Psoas muscle (tissue), 8 donors: ENCODE data around the gene DOCK3. TPM values are rescaled to one million over a fixed set of nuclear protein-coding genes. Genes with fewer than 3 reads are reported as not detected.
"Not testable (repeated sequence)": the region's sequence is repeated elsewhere in the genome, so short reads cannot be mapped to it uniquely, and the experiment has no call there.

Experiments used
- ATAC-seq, 4 donors: fragments of 200-7000 bp; cut with Tn5 transposase; one replicate each; pipeline ENCODE4 v1.9.1; 2020; ENCODE audit warnings: moderate library complexity in 3 of 4, mild to moderate bottlenecking in 2 of 4
- DNase-seq, 2 donors: peaks; one replicate each; pipeline ENCODE4 v3.0.0-alpha.2; 2020
- H3K27ac ChIP-seq: fragments of 200-600 bp; one replicate; pipeline ENCODE4 v1.8.0; 2022
- H3K27me3 ChIP-seq, 3 donors: fragments of 200-600 bp in 1 of 3; one replicate each; pipeline versions ENCODE4 v1.6.1 to v1.8.0; 2013 to 2022; ENCODE audit warnings: low read length in 2 of 3, mild to moderate bottlenecking in 2 of 3, moderate library complexity in 1 of 3; ENCODE audit not compliant: insufficient read depth in 3 of 3
- H3K36me3 ChIP-seq, 2 donors: fragments of 200-600 bp in 1 of 2; one replicate each; pipeline versions ENCODE4 v1.6.1 to v1.8.0; 2013 to 2022; ENCODE audit warnings: low read depth in 1 of 2, mild to moderate bottlenecking in 1 of 2, moderate library complexity in 1 of 2; ENCODE audit not compliant: insufficient read depth in 1 of 2
- H3K4me1 ChIP-seq: fragments of 200-600 bp; one replicate; pipeline ENCODE4 v1.8.0; 2022
- H3K4me3 ChIP-seq: fragments of 200-600 bp; one replicate; pipeline ENCODE4 v1.8.0; 2022; ENCODE audit warnings: mild to moderate bottlenecking
- H3K9me3 ChIP-seq: fragments of 200-600 bp; one replicate; pipeline ENCODE4 v1.8.0; 2022
- WGBS, 3 donors: extraction: QIAGEN DNeasy Blood & Tissue Kit; methylation state at CpG; one replicate each; pipeline versions ENCODE4 v1.1.6 to v1.1.7; 2013; 5-methylcytosine and 5-hydroxymethylcytosine counted together
- intact Hi-C, 2 donors: fragments of 100-400 bp; cut with DNase I; formaldehyde crosslinking; loops; one replicate each; pipeline versions ENCODE4 v1.11.0 to v1.14.2; 2022
- polyA plus RNA-seq, 3 donors: library from polyadenylated mRNA; stranded (reverse); fragments of 200-250 nt; gene quantifications; one replicate each; pipeline ENCODE4 v1.2.3, GENCODE V29; 2013
- total RNA-seq, 4 donors: library from RNA; stranded (reverse); fragmentation: NEBNext Ultra II Directional in 2 of 4; extraction: Animal tissue kit (Norgen Biotek cat#: 25700) in 2 of 4; gene quantifications; one replicate each; pipeline versions ENCODE4 v1.2.1 to v1.2.4, GENCODE V29; 2021 to 2023
- TF ChIP-seq, protein P1 (sequence below): fragments of 200-600 bp; IDR thresholded peaks from one replicate; pipeline ENCODE4 v1.8.0; 2022; ENCODE audit warnings: antibody characterized with exemption
- donor health status: healthy with polysubstance abuse.
- donor health status: DM: no; HTN: no; CAD: no; lungs with moderate emphysema.
- donor health status: Bipolar disorder and iron deficiency.
- donor health status: healthy.
- donor health status: DM: yes; HTN: yes; CAD: no.
- donor health status: DM: no; HTN: no; CAD: no.
- donor health status: DM: no; HTN: no; CAD: no.
- donor health status: DM: yes; HTN: yes; CAD: no.

The DOCK3 gene
- total and polyA plus RNA-seq, 7 donors, result 0.01 to 0.91 (median 0.87) TPM

DNA sequence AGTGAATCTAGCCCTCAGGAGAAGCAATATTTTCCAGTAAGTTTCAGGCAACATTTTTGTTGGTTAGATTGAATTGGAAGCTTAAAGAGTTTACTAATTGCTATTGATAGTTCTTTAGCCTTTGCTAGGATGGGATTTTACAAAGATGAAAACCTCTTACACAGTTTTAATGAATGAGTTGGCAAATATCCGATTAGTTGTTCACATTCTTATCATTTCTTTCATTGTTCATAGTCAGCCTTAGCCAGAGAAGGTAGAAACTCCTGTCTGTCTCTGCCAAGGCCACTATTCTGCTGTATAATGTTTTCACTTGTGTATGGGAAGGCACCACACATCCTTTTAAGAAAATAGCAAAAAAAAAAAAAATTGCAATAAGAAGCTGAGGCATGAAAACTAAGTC lies 488.3 kb downstream of the DOCK3 start:
- H3K36me3 ChIP-seq, result no peaks in the 10 kb centered on the region
- H3K4me1 ChIP-seq, result no peaks in the 10 kb centered on the region
- DNase-seq (no peak), ATAC-seq (no peak)
- no peaks in the 10 kb centered on the region for H3K27me3 ChIP-seq
- no peaks in the 10 kb centered on the region for H3K9me3 ChIP-seq
- WGBS, 3 donors, result 34 to 45% (median 43%) methylated on average over 1 of the region's 1 CpG
- no peak overlapping the region for H3K4me3 ChIP-seq
- no peak overlapping the region for H3K27ac ChIP-seq
- TF ChIP-seq, protein P1, sequence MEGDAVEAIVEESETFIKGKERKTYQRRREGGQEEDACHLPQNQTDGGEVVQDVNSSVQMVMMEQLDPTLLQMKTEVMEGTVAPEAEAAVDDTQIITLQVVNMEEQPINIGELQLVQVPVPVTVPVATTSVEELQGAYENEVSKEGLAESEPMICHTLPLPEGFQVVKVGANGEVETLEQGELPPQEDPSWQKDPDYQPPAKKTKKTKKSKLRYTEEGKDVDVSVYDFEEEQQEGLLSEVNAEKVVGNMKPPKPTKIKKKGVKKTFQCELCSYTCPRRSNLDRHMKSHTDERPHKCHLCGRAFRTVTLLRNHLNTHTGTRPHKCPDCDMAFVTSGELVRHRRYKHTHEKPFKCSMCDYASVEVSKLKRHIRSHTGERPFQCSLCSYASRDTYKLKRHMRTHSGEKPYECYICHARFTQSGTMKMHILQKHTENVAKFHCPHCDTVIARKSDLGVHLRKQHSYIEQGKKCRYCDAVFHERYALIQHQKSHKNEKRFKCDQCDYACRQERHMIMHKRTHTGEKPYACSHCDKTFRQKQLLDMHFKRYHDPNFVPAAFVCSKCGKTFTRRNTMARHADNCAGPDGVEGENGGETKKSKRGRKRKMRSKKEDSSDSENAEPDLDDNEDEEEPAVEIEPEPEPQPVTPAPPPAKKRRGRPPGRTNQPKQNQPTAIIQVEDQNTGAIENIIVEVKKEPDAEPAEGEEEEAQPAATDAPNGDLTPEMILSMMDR, result no peak
- intact Hi-C loops, result no loop called here

DNA sequence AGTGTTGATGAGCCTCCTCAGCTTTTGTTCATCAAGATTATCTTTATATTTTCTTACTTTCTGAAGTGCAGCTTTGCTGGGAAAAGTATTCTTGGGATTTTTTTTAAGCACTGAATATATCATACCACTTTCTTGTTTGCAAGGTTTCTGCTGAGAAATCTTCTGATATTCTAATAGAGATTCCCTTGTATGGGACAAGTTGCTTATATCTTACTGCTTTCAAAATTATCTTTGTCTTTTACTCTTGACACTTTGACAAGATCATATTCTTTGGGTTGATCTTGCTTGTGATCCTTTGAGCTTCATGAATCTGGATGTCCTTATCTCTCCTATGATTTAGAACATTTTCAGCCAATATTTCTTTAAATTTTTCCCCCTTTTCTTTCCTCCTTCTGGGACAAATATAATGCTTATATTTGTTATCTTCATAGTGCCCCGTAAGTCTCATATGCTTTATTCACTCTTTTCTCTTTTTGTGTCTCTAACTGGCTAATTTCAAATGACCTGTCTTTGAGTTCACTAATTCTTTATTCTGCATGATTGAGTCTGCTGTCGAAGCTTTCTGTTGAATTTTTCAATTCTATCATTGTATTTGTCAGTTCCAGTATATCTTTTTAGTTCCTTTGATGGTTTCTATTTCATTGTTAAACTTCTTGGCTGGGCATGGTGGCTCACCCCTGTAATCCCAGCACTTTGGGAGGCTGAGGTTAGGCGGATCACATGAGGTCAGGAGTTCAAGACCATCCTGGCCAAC lies 499.0 kb downstream of the DOCK3 start:
- TF ChIP-seq, protein P1, result no peak
- Histone ChIP-seq H3K27me3 (no peaks in the 10 kb centered on the region), H3K4me3 (no peak overlapping the region), H3K4me1 (no peaks in the 10 kb centered on the region), H3K36me3 (no peaks in the 10 kb centered on the region), H3K27ac (no peak overlapping the region), H3K9me3 (peaks cover 26% of the 10 kb centered on the region)
- 72 to 82% (median 76%) methylated on average over 3 of the region's 3 CpGs for WGBS, 3 donors
- no peak for ATAC-seq
- intact Hi-C loops, result no loop called here
- DNase-seq, result no peak

DNA sequence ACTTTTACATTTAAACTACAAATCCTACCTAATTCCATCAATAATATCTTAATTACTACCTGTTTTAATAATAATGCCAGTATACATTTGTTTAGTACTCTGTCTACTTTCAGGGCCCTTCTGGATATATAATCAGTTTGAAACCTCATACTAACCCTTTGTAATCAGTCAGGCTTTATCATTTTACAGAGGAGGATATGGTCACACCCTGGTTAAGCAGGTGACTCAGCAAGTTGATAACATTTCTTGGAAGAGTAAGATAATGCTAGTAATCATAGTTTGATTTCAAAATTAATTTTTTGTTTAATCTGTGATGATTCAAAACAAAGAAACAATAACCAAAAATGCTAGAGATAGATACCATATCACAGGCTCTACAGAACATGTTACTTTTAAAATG lies 502.2 kb downstream of the DOCK3 start:
- ATAC-seq, result no peak
- no peak for DNase-seq
- intact Hi-C loops, result no loop called here

DNA sequence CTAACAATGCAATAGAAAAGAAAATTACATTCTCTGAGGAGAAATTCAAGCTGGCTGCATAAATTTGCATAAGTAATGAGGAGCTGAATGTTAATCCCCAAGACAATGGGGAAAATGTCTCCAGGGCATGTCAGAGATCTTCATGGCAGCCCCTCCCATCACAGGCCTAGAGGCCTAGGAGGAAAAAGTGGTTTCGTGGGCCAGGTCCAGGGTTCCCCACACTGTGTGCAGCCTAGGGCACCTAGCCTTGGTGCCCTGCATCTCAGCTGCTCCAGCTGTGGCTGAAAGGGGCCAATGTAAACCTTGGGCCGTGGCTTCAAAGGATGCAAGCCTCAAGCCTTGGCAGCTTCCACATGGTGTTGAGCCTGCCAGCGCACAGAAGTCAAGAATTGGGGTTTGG lies 511.7 kb downstream of the DOCK3 start:
- H3K4me1 ChIP-seq, H3K9me3 ChIP-seq, ATAC-seq, H3K4me3 ChIP-seq, H3K27me3 ChIP-seq, DNase-seq, H3K36me3 ChIP-seq, H3K27ac ChIP-seq, intact Hi-C loops: not testable (repeated sequence)
- 66 to 73% (median 70%) methylated on average over 3 of the region's 3 CpGs for WGBS, 3 donors

More for the DNA sequence above, 502.2 kb downstream of the DOCK3 start:
- Histone ChIP-seq H3K27me3 (no peaks in the 10 kb centered on the region), H3K4me1 (no peaks in the 10 kb centered on the region), H3K36me3 (no peaks in the 10 kb centered on the region), H3K4me3 (no peak overlapping the region), H3K27ac (no peak overlapping the region), H3K9me3 (peaks cover 23% of the 10 kb centered on the region)
- TF ChIP-seq, protein P1, result no peak

DNA sequence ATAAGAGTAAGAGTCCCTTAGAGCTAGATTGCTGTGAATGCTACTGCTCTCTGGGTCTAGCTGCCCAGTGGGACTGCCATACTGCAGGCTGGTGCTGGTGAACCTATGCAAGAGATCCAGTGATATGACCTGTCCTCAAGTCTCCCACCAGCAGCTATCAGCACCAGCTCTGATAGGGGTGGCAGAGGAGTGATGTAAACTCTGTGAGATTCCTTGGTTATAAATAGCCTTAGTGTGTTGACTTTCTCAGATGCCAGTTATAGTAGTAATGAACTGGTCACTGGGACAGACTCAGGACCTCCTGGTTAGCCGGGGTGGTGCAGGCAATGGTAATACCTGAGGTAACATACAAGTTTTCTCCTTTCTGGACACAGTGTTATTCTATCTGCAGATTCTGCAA lies 515.5 kb downstream of the DOCK3 start:
- no peak for ATAC-seq
- DNase-seq, result no peak
- Histone ChIP-seq H3K27ac (no peak overlapping the region), H3K4me3 (no peak overlapping the region), H3K9me3 (no peaks in the 10 kb centered on the region), H3K27me3 (no peaks in the 10 kb centered on the region), H3K4me1 (no peaks in the 10 kb centered on the region), H3K36me3 (no peaks in the 10 kb centered on the region)
- 65 to 73% (median 72%) methylated on average over 1 of the region's 1 CpG for WGBS, 3 donors
- TF ChIP-seq, protein P1, result no peak
- intact Hi-C loops, result no loop called here
